Fibroblast of pulmonary artery (primary cell): ENCODE results near the gene ST6GALNAC3.
A peak's percentile ranks its signal among the peaks of the same experiment; 100 is the strongest.

Experiments used
- DNase-seq: peaks from one replicate; pipeline ENCODE4 v3.0.0-alpha.2; 2010; ENCODE audit warnings: low read depth
- H3K4me3 ChIP-seq: replicated peaks from 2 replicates; pipeline ENCODE4 v1.5.1; 2011; ENCODE audit warnings: low read depth, mild to moderate bottlenecking, control low read depth, low read length, moderate library complexity
- CTCF ChIP-seq: IDR thresholded peaks from 2 replicates; pipeline ENCODE4 v1.5.1; 2011; ENCODE audit warnings: mild to moderate bottlenecking, control low read depth, low read length, inconsistent platforms; ENCODE audit errors: missing control alignments

ST6GALNAC3 gene

GRCh38 chr1:76410499-76410898 is 336.0 kb downstream of the ST6GALNAC3 start:
- DNase-seq = no peak
- no peak for TF ChIP-seq CTCF
- no peak overlapping the region for H3K4me3 ChIP-seq

GRCh38 chr1:76418531-76418930 is 344.0 kb downstream of the ST6GALNAC3 start:
- no peak overlapping the region for H3K4me3 ChIP-seq
- TF ChIP-seq CTCF = no peak
- DNase-seq = no peak

GRCh38 chr1:76419603-76420002 is 345.1 kb downstream of the ST6GALNAC3 start:
- no peak for DNase-seq
- no peak overlapping the region for H3K4me3 ChIP-seq
- no peak for TF ChIP-seq CTCF

GRCh38 chr1:76425201-76426145 is 350.9 kb downstream of the ST6GALNAC3 start:
- no peak for TF ChIP-seq CTCF
- H3K4me3 ChIP-seq = peak overlapping the region; percentile 39
- peak; percentile 86 for DNase-seq

- no peak for TF ChIP-seq CTCF
- DNase-seq = peak; percentile 26
- no peak overlapping the region for H3K4me3 ChIP-seq
Measured at GRCh38 chr1:76426606-76427005, 352.1 kb downstream of the ST6GALNAC3 start.

GRCh38 chr1:76428028-76428427 is 353.5 kb downstream of the ST6GALNAC3 start:
- DNase-seq = peak; percentile 43
- TF ChIP-seq CTCF = no peak
- H3K4me3 ChIP-seq = no peak overlapping the region
